Measurements from ENCODE around the gene ASTN1.

The ASTN1 gene

GRCh38 chr1:177164380-177165068, at the start of gene ASTN1:
Gene ASTN1, minus strand, starts transcription at chr1:177164712. Its CDS starts 36 bp downstream, at chr1:177164676.
- DNase-seq (ENCODE audit: low spot score), result no peak

GRCh38 chr1:177211231-177211630, 46.7 kb upstream of the ASTN1 start:
- peak; percentile 20 for DNase-seq (ENCODE audit: low spot score)

- no peak for DNase-seq (ENCODE audit: low spot score)
Observed at GRCh38 chr1:177210071-177210470, 45.6 kb upstream of the ASTN1 start.

- peak; percentile 23 for DNase-seq (ENCODE audit: low spot score)
Observed at GRCh38 chr1:177209357-177209756, 44.8 kb upstream of the ASTN1 start.

- DNase-seq (ENCODE audit: low spot score), result no peak
Observed at GRCh38 chr1:177208920-177209319, 44.4 kb upstream of the ASTN1 start.

GRCh38 chr1:177206831-177207355, 42.4 kb upstream of the ASTN1 start:
- DNase-seq (ENCODE audit: low spot score), result no peak

GRCh38 chr1:177200290-177200689, 35.8 kb upstream of the ASTN1 start:
- no peak for DNase-seq (ENCODE audit: low spot score)

- no peak for DNase-seq (ENCODE audit: low spot score)
Observed at GRCh38 chr1:177198243-177198642, 33.7 kb upstream of the ASTN1 start.

GRCh38 chr1:177190308-177190970, 25.9 kb upstream of the ASTN1 start:
- no peak for DNase-seq (ENCODE audit: low spot score)

- DNase-seq (ENCODE audit: low spot score), result no peak
Observed at GRCh38 chr1:177186639-177187038, 22.1 kb upstream of the ASTN1 start.

- no peak for DNase-seq (ENCODE audit: low spot score)
Observed at GRCh38 chr1:177185209-177185608, 20.7 kb upstream of the ASTN1 start.

- no peak for DNase-seq (ENCODE audit: low spot score)
Observed at GRCh38 chr1:177183836-177184235, 19.3 kb upstream of the ASTN1 start.

- DNase-seq (ENCODE audit: low spot score), result peak; percentile 65
Observed at GRCh38 chr1:177181631-177182291, 17.2 kb upstream of the ASTN1 start.

GRCh38 chr1:177181280-177181630, 16.7 kb upstream of the ASTN1 start:
- no peak for DNase-seq (ENCODE audit: low spot score)

- no peak for DNase-seq (ENCODE audit: low spot score)
Observed at GRCh38 chr1:177174921-177175634, 10.6 kb upstream of the ASTN1 start.

- no peak for DNase-seq (ENCODE audit: low spot score)
Observed at GRCh38 chr1:177173976-177174375, 9.5 kb upstream of the ASTN1 start.

- no peak for DNase-seq (ENCODE audit: low spot score)
Observed at GRCh38 chr1:177172866-177173265, 8.4 kb upstream of the ASTN1 start.

GRCh38 chr1:177172272-177172671, 7.8 kb upstream of the ASTN1 start:
- DNase-seq (ENCODE audit: low spot score), result no peak

- DNase-seq (ENCODE audit: low spot score), result no peak
Observed at GRCh38 chr1:177171536-177172123, 7.1 kb upstream of the ASTN1 start.

GRCh38 chr1:177170756-177171535, 6.4 kb upstream of the ASTN1 start, which contains the start of gene BRINP2:
Gene BRINP2, plus strand, starts transcription at chr1:177170958. Its CDS starts 58,919 bp downstream, at chr1:177229877.
- DNase-seq (ENCODE audit: low spot score), result peak; percentile 33

- no peak for DNase-seq (ENCODE audit: low spot score)
Observed at GRCh38 chr1:177165069-177165439, 542 bp upstream of the ASTN1 start.
